ENCODE results near the gene FAM83G. TPM values are rescaled to one million over a fixed set of nuclear protein-coding genes. Genes with fewer than 3 reads are reported as not detected.

FAM83G gene
- total and polyA plus RNA-seq, 2 donors (not counting 3 experiments of a cell fraction or from before 2014, with no cell fraction given): 7.0 to 10.9 TPM

GRCh38 chr17:18960241-18960665, 44.3 kb downstream of the FAM83G start:
- Histone ChIP-seq H3K4me2 (ENCODE audit: insufficient read depth, low read length) (no peak overlapping the region), H3K9ac (replicated peaks; ENCODE audit: extremely low read depth, insufficient read depth, low read length) (no peak overlapping the region), H3K4me1 (ENCODE audit: control insufficient read depth, extremely low read depth, insufficient read depth, low read length) (no peaks in the 10 kb centered on the region), H3K79me2 (ENCODE audit: control insufficient read depth, insufficient read depth, low read length) (no peaks in the 10 kb centered on the region), H3K4me3 (replicated peaks in 1 of 3; ENCODE audit: insufficient read depth in 1 of 3, low read depth in 1 of 3, low read length in 3 of 3) (no peak overlapping the region), H2AFZ (ENCODE audit: low read depth, low read length) (no peak overlapping the region), H3K36me3 (ENCODE audit: control insufficient read depth in 2 of 2, extremely low read depth in 1 of 2, insufficient read depth in 2 of 2, low read length in 2 of 2) (no peaks in the 10 kb centered on the region), H3K27ac (ENCODE audit: insufficient read depth, low read depth, low read length) (no peak overlapping the region), H3K9me1 (replicated peaks; ENCODE audit: control insufficient read depth, extremely low read depth, insufficient read depth, low read length) (no peaks in the 10 kb centered on the region), H3K27me3 (ENCODE audit: control insufficient read depth in 2 of 2, insufficient read depth in 2 of 2, low read length in 2 of 2) (no peaks in the 10 kb centered on the region), H4K20me1 (replicated peaks; ENCODE audit: control insufficient read depth, extremely low read depth, insufficient read depth, low read length) (no peaks in the 10 kb centered on the region), H3K9me3 (replicated peaks; ENCODE audit: control insufficient read depth, insufficient read depth, low read length) (no peaks in the 10 kb centered on the region)
- DNase-seq (ENCODE audit: low read depth, low spot score) (no peak), FAIRE-seq (no peak)
- dilution Hi-C loops (cut with MboI; ENCODE audit: extremely low pct_ligation_motif_present, low sequenced_read_pairs) (no loop called here), intact Hi-C loops (cut with micrococcal nuclease) (loop anchor here (2.0 kb wide), 1 partner anchor 45 kb away; the partner anchor contains the start of gene FAM83G)
- no peak for TF ChIP-seq EZH2 (IDR thresholded peaks at IDR 0.05; ENCODE audit: borderline replicate concordance, low read depth, low read length, severe bottlenecking)
- no peak for TF ChIP-seq MYC (IDR thresholded peaks at IDR 0.05; ENCODE audit: low read depth, low read length)
- no peak for TF ChIP-seq CTCF (IDR thresholded peaks at IDR 0.05; ENCODE audit: extremely low read depth in 1 of 2, insufficient read depth in 1 of 2, low read depth in 1 of 2, low read length in 2 of 2)
- ChIA-PET POLR2A (no interaction called here), CTCF (interaction anchor here (1.0 to 2.4 kb wide), 13 partner anchors 8 to 63 kb away, joined by 3 to 35 read pairs (median 9); partner anchors contain the start of genes FAM83G and SLC5A10)
- BruUV-seq (replicated peaks): no TSS peak

GRCh38 chr17:18959845-18960240, 44.7 kb downstream of the FAM83G start:
- H4K20me1 ChIP-seq (replicated peaks; ENCODE audit: control insufficient read depth, extremely low read depth, insufficient read depth, low read length): no peaks in the 10 kb centered on the region
- FAIRE-seq (no peak), DNase-seq (ENCODE audit: low read depth, low spot score) (no peak)
- H3K4me2 ChIP-seq (ENCODE audit: insufficient read depth, low read length): no peak overlapping the region
- H3K9me1 ChIP-seq (replicated peaks; ENCODE audit: control insufficient read depth, extremely low read depth, insufficient read depth, low read length): no peaks in the 10 kb centered on the region
- H3K36me3 ChIP-seq (ENCODE audit: control insufficient read depth in 2 of 2, extremely low read depth in 1 of 2, insufficient read depth in 2 of 2, low read length in 2 of 2): no peaks in the 10 kb centered on the region
- H3K9ac ChIP-seq (replicated peaks; ENCODE audit: extremely low read depth, insufficient read depth, low read length): no peak overlapping the region
- H3K4me3 ChIP-seq (replicated peaks in 1 of 3; ENCODE audit: insufficient read depth in 1 of 3, low read depth in 1 of 3, low read length in 3 of 3): no peak overlapping the region
- no peaks in the 10 kb centered on the region for H3K79me2 ChIP-seq (ENCODE audit: control insufficient read depth, insufficient read depth, low read length)
- CTCF ChIA-PET: interaction anchor here (1.1 to 2.4 kb wide), 4 partner anchors 8 to 63 kb away, joined by 3 to 22 read pairs (median 12); no protein-coding TSS in a partner anchor
- no peaks in the 10 kb centered on the region for H3K9me3 ChIP-seq (replicated peaks; ENCODE audit: control insufficient read depth, insufficient read depth, low read length)
- POLR2A ChIA-PET: no interaction called here
- H3K27ac ChIP-seq (ENCODE audit: insufficient read depth, low read depth, low read length): no peak overlapping the region
- TF ChIP-seq JUN (IDR thresholded peaks at IDR 0.05; ENCODE audit: borderline replicate concordance, insufficient read depth, insufficient read length, low read depth) (no peak), EZH2 (IDR thresholded peaks at IDR 0.05; ENCODE audit: borderline replicate concordance, low read depth, low read length, severe bottlenecking) (no peak), GATA2 (IDR thresholded peaks at IDR 0.05; ENCODE audit: insufficient read depth, insufficient read length, low read depth, low read length) (no peak), MAX (IDR thresholded peaks at IDR 0.05; ENCODE audit: insufficient read depth, insufficient read length) (no peak), POLR2AphosphoS5 (IDR thresholded peaks at IDR 0.05; ENCODE audit: insufficient read depth, low read depth, low read length) (no peak), MYC (IDR thresholded peaks at IDR 0.05; ENCODE audit: low read depth, low read length) (no peak), CTCF (IDR thresholded peaks at IDR 0.05; ENCODE audit: extremely low read depth in 1 of 2, insufficient read depth in 1 of 2, low read depth in 1 of 2, low read length in 2 of 2) (no peak), FOS (IDR thresholded peaks at IDR 0.05; ENCODE audit: borderline replicate concordance, insufficient read depth, low read length) (no peak), POLR2A (IDR thresholded peaks at IDR 0.05; ENCODE audit: low read depth, low read length) (no peak)
- H2AFZ ChIP-seq (ENCODE audit: low read depth, low read length): no peak overlapping the region
- no peaks in the 10 kb centered on the region for H3K27me3 ChIP-seq (ENCODE audit: control insufficient read depth in 2 of 2, insufficient read depth in 2 of 2, low read length in 2 of 2)
- intact Hi-C loops (cut with micrococcal nuclease) (loop anchor here (2.0 kb wide), 1 partner anchor 45 kb away; the partner anchor contains the start of gene FAM83G), dilution Hi-C loops (cut with MboI; ENCODE audit: extremely low pct_ligation_motif_present, low sequenced_read_pairs) (no loop called here)
- BruUV-seq (replicated peaks): no TSS peak
- H3K4me1 ChIP-seq (ENCODE audit: control insufficient read depth, extremely low read depth, insufficient read depth, low read length): no peaks in the 10 kb centered on the region

Data from endothelial cell of umbilical vein (primary cell).